Ureter (tissue), 1 donor: ENCODE data around the gene KAT2B. TPM values are rescaled to one million over a fixed set of nuclear protein-coding genes. Genes with fewer than 3 reads are reported as not detected.

Source experiments
- total RNA-seq: library from RNA; stranded (reverse); gene quantifications from one replicate; pipeline ENCODE4 v1.2.4, GENCODE V29; 2023
- donor health status: DM: yes; HTN: yes; CAD: no.

Gene KAT2B
- total RNA-seq, 1 donor from 2014 or later, result 40.2 TPM

Other genes starting within 250 kb of the KAT2B start
- not detected for gene EFHB, start 106.2 kb upstream of the KAT2B start, total RNA-seq
- gene RAB5A, start 93.3 kb upstream of the KAT2B start, total RNA-seq, result 75.6 TPM
- gene PP2D1, start 28.2 kb upstream of the KAT2B start, total RNA-seq, result not detected
- 0.78 TPM for gene SGO1, start 145.8 kb downstream of the KAT2B start, total RNA-seq